HG03159 (cell line): ENCODE measurements around the gene RPTN.

Experiments used
- ATAC-seq: cut with Tn5 transposase; IDR thresholded peaks from one replicate; pipeline ENCODE4 v1.9.1; 2021; ENCODE audit warnings: mild to moderate bottlenecking, moderate library complexity; ENCODE audit not compliant: unreplicated experiment

Gene RPTN

DNA sequence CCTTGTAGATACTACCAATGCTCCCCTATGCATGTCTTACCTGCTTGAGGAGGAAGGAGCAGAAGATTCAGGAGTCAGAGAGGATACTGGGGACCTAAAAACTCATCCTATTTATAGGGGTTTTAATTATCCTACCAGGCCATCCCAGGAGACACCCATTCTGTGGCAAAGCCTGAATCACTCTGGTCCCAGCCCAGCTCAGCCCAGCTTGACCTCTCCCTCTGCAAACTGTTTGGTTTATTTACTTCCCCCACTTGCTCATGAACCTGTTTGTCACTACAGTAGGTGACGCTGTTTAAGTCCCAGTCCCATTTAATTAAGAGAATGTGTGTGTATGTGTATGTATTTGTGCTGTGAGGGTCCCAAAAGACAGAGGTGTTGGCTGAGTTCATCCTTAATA lies at the start of gene RPTN:
TSS of gene RPTN (minus strand) at position 85 of the 400 bp plus-strand sequence. CDS start 1,339 bp downstream, outside the sequence.
- ATAC-seq: no peak

GRCh38 chr1:152198982-152199381 lies 40.0 kb upstream of the RPTN start:
- no peak for ATAC-seq

GRCh38 chr1:152197361-152197941 lies 38.4 kb upstream of the RPTN start:
- ATAC-seq: no peak

- ATAC-seq: no peak
These were observed 32.7 kb upstream of the RPTN start for GRCh38 chr1:152191711-152192110.

GRCh38 chr1:152191260-152191659 lies 32.2 kb upstream of the RPTN start:
- ATAC-seq: no peak

DNA sequence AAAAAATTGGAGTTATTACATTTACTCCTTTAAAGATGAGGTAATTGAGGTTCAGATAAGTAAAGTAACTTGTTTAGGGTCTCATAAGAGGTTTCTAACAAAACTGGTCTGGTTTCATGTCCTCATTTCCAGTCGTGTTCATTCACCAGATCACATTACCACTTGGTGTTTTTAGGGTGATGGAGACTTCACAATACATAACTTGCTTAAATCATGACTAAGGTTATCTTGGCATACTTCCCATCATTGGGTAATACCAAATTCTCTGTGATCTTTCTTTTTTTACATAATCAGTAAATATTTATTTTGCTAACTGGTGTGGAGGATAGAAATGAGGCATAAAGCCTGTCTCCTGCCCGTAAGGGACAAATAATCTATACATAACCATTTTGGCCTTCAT lies 31.6 kb upstream of the RPTN start:
- no peak for ATAC-seq

DNA sequence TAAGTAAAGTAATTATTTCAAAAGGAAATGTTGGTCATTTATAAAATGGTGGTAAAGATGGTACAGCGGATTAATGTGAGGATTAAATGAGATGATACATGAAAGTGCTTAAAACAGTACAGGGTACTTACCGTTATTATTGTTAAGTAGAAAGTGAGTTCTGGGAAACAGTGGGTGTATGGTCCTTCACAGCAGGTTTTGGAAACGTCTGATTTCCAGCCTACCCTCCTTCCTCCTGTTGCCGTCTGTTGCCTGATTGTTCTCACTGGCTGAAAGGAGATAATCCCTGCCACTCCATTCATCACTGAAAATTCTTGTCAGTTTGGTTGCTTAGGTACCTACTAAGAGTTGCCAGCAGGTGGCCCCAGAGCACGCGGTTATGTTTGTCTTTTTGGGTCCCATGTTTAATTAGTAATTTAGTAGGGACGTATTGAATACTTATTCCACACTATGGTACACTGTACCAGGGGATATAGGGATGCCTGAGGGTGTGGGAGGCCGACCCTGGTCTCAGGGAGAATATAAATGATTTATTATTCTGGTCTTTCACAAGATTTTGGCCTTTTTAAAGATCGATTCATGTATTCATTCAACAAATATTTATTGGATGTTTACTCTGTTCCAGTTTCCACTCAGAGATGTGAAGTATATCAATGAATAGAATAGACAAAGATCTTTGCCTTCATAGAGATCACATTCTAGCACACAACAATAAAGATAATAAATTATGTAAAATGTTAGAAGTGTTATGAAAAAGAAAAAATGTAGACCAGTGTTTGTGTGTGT lies 30.8 kb upstream of the RPTN start:
- no peak for ATAC-seq

GRCh38 chr1:152188673-152189591 lies 29.9 kb upstream of the RPTN start:
- ATAC-seq: no peak

- no peak for ATAC-seq
These were observed 27.7 kb upstream of the RPTN start for GRCh38 chr1:152186556-152187285.

DNA sequence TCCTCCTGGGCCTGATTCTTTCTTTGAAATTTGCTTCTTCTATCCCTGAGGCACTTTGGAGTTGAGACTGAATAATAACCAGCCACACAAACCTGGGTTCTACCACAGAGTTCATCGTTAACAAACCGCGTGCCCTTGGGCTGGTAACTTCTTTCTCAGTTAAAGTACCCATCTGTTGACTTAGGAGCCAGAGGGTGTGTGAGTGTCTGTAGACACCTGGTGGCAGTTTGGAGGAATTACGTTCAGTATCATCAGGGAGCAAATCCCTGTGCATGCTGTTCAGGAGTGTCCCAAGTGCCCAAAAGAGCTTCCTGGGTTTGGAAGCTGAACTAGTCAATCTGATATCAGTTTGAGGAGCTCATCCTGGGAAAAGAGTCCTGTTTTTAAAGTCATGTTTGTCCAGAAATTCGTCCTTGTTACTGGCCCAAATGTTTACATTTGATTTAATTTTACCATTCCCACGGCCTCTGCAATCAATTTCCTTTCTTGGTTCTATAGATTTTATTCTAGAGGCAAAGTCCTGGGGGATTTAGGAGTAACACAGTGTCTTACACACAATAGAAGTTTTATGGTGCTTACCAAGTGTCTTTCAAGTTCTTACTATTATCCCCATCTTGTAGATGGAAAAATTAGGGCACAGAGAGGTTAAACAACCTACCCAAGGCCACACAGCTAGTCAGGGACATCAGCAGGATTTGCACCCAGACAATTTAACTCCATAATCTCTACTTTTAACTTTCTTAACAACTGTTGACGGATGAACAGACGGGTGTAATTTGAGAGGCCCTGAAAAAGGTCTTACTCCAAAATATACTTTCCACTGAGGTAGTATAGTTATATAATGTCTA lies 26.7 kb upstream of the RPTN start:
- peak; percentile 67 for ATAC-seq

- no peak for ATAC-seq
These were observed 23.9 kb upstream of the RPTN start for GRCh38 chr1:152182944-152183361.

DNA sequence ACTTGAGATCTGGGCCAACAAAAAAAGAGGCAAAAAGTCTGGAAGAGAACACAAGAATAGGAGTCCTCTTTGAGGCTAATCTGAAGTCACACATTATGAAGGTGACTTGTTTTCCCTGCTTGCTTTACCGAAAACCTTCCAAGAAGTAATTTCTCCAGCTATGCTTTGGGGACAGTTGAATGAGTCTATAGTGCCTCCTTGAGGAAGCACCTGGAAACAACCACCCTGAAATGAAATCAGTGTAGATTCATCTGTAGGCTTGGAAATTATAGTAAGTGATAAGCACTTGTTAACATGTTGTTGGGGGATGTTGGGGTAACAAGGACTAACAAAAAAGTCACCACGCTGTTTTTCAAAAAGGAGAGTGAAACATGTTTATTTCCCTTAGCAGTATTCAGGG lies 23.4 kb upstream of the RPTN start:
- no peak for ATAC-seq

DNA sequence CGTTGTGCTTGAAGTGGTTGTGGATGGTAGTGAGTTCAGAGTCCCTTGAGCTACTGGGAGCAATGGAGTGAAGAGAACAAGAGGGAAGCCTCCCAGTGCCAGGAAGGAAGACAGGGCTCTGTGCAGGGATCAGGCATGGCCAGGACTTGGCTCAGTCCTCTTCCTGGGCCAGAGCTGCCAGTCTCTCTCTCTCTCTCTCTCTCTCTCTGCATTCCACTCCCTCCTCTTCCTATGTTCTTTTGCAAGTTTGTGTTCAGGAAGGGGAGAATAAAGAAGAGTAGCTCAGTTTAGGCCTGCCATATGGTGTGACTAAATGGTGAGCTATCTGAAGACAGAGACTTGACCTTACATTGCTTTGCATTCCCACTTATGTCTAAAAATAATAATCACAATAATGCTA lies 20.5 kb upstream of the RPTN start:
- no peak for ATAC-seq

DNA sequence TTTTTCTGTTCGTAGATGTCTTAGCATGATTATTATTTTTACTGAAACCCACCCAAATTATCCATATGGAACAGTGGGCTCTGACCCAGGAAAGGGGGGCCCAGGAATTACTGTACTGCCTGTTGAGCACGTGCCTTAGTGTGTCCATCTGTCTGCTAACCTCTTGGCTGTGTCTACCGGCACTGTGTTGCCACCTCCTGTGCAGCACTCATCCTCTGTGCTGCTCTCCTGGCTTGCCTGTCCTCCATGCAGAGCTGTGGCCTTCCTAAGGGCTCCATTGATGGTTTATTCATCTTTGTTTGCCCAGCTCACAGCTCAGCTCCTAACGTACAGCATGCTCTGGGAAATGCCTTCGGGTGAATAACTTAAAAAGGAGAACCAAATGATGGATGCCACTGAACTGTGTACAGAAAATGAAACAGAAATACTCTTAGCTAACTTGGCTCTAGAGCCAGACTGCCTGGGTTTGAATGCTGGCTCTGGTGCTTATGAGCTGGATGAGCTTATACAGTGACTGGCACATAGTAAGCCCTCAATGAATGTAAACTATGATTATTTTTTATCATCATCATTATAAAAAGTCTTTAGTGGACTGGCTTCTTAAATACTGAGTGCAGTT lies 11.4 kb upstream of the RPTN start:
- ATAC-seq: no peak

- no peak for ATAC-seq
These were observed 10.5 kb upstream of the RPTN start for GRCh38 chr1:152169366-152170025.

DNA sequence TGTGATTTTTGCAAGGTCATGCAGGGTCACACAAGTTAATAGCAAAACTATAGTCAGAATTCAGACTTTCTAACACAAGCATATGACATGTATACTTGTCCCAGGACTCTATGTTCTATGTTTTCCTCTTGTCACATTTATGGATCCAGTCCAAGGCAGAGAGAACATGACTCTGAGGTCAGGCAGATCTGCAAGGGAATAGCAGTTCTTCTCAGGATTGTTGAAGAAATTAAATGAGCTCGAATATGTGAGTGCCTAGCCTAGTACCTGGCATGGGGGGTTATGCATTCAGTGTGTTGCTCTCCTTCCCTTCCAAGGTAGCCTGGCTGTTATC lies 9.5 kb upstream of the RPTN start:
- no peak for ATAC-seq

DNA sequence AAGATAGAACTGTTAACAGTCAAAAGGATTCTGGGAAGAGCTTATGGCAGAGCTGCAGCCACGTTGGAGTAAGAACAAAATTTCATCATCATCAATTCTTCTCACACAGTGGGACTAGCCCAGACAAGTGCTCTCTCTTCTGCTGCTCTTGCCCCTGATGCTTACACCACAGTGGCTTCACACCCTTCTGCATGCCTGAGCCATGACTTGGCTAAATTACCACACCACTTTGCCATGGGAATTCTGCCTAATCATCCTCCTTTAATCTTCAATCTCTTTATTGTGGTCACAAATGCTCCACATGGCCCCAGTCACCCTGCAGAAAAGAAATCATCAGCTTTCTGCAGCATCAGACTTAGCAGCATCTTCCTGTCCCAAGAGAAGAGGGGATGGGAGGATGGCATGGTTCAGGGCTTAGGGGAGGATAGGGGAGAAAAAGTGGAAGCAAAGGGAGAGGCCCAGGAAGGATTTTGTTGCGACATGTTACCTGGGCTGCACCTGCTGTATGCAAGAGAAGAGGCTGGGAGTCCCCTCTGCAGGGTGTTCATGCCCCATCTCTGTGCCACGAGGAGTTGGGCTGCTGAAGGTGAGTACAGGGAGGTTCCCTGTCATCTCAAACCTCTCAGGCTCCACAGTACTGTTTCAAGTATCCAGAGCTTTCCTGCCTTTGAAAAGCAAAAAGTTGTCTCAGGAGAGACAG lies 9.0 kb upstream of the RPTN start:
- no peak for ATAC-seq

DNA sequence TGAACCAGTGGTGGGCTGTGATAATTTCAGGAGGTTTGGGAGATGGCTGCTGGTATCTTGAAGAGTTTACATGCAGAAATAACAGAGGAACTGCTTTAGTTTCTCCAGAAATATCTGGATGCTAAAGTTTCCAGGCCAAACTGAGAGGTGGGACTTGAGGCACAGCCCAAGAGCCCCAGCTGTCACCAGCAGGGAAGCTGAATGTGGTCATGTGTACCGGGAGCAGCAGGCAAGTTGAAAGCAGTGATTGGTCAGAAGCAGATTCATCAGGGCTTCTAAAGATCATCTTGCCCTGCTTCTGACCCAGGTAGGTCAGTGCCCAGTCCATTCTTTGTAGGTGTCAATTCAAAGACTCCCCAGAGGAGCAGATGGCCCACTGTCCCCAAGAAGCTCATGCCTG lies 7.9 kb upstream of the RPTN start:
- no peak for ATAC-seq
